Measurements from ENCODE around the gene BSPRY.
A peak's percentile ranks its signal among the peaks of the same experiment; 100 is the strongest.
"Not testable (repeated sequence)": the region's sequence is repeated elsewhere in the genome, so short reads cannot be mapped to it uniquely, and the experiment has no call there.

BSPRY gene

GRCh38 chr9:113341712-113342410, 7.5 kb upstream of the BSPRY start:
- DNase-seq, result no peak

- no peak for DNase-seq
These were observed 5.6 kb upstream of the BSPRY start for GRCh38 chr9:113343732-113344231.

DNA sequence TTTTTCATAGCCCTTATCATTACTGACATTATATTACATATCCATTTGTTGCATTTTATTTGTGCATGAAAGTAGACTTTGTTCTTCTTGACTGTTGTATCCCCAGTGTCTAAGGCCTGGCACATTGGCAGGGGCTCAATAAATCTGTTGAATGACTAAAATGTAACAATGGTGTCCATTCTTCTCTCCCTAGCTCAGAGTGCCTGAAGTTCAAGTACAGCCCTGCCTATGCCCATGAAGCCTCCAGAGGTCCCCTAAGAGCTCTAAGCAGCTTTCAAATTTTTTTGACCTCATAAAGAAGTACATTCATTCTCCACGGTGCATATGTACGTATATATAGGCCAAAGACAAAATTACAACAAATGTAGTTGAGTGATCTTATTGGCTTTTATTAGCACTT, 4.2 kb upstream of the BSPRY start:
- DNase-seq, result no peak

GRCh38 chr9:113345671-113346070, 3.7 kb upstream of the BSPRY start:
- DNase-seq, result no peak

- no peak for DNase-seq
These were observed 904 bp upstream of the BSPRY start for GRCh38 chr9:113348437-113348836.

DNA sequence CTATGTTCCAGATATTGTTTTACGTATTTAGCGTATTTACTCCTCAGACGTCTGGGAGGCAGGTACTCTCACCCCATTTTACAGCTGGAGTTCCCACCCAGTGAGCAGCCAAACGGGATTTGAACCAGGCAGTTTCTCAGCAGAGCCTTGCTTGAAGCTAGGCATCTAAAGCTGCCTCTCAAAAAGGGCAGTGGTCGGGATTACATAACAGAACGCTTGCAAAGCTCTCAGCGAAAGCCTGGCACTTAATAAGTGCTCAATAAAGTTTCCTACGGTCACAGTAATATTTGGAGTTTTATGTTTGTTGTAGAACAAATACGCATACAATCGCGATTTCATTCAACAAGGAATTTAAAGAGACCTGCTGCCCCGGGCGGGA, 286 bp upstream of the BSPRY start:
- DNase-seq, result no peak

- no peak for DNase-seq
These were observed 843 bp downstream of the BSPRY start for GRCh38 chr9:113350107-113350661.

GRCh38 chr9:113350937-113351336, 1.6 kb downstream of the BSPRY start:
- no peak for DNase-seq

DNA sequence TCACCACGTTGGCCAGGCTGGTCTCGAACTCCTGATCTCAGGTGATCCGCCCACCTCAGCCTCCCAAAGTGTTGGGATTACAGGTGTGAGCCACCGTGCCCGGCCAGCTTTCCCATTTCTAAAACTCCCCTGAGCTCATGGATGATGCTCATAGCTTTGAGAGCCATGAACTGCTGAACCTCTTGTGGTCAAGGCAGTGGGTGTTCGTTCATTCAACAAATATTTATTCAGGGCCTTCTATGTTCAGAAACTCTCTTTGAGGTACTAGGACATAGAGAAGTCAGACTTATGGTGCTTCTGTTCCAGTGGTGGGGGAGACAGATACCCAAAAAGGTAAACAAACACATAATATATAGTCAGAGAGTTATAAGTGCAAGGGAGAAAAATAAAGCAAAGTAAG, 2.7 kb downstream of the BSPRY start:
- no peak for DNase-seq

GRCh38 chr9:113352411-113352810, 3.1 kb downstream of the BSPRY start:
- DNase-seq, result peak; percentile 33

- DNase-seq, result no peak
These were observed 5.8 kb downstream of the BSPRY start for GRCh38 chr9:113355040-113355596.

GRCh38 chr9:113356686-113357292, 7.4 kb downstream of the BSPRY start:
- DNase-seq, result no peak

- DNase-seq, result no peak
These were observed 10.0 kb downstream of the BSPRY start for GRCh38 chr9:113359385-113359784.

DNA sequence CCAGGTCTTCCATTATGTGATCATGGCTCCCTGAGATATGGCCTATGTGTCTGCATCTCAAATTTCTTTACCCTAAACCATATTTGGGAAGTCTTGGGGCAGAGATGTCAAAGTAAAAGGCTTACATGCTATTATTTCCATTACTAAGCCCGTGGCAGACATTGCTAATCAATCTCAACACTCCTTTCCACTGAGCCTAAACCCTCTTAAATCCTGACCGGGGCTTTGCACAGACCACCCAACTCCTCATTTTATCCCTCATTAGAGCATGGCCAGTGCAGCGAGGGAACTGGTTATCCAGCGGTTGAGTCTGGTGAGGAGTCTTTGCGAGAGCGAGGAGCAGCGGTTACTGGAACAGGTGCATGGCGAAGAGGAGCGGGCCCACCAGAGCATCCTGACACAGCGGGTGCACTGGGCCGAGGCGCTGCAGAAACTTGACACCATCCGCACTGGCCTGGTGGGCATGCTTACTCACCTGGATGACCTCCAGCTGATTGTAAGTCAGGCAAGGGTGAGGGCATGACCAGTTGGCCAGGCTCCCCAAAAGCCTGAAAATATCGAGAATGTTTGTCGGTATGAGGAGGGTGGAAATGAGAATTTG, 11.0 kb downstream of the BSPRY start:
- DNase-seq, result no peak

- DNase-seq, result no peak
These were observed 12.1 kb downstream of the BSPRY start for GRCh38 chr9:113361304-113362018.

GRCh38 chr9:113363336-113363735, 14.0 kb downstream of the BSPRY start:
- no peak for DNase-seq

GRCh38 chr9:113364951-113365350, 15.6 kb downstream of the BSPRY start:
- no peak for DNase-seq

DNA sequence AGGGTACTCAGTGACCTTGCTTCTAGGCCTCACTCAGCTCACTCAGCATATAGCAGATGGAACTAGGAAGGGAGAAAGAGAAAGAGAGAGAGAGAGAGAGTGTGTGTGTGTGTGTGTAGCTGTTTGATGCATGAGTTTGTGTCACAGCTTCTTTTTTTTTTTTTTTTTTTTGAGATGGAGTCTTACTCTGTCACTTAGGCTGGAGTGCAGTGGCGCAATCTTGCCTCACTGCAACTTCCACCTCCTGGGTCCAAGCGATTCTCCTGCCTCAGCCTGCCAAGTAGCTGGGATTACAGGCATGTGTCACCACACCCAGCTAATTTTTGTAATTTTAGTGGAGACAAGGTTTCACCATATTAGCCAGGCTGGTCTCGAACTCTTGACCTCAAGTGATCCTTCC, 16.3 kb downstream of the BSPRY start:
- not testable (repeated sequence) for DNase-seq

DNA sequence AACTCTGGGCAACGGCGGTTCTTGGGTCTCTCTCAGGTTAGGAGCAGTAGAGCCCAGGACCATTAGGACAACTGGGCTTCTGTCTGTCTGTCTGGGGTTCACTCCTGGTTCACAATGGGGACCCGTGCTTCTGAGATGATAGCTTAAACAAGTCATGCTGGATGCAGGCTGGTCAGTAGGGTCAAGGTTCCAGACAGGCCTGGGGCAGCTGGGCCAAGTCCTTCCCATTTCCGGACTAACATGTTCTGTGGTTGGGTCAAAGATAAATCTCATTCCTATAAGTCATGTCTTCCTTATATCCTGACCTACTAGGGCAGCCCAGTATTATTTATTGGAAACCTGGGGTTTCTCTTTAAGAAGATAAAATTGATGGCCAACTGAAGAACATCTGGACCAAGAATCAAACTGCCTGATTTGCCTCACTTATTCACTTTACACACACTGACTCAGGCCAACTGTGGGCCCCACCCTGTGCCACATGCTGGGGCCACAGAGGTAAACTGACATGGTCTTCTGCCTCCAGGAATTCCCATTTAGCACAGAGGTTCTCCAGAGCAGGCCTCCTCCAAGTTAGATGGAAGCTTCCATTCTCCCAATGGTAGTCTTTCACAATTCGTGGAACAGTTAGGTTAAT, 19.1 kb downstream of the BSPRY start:
- no peak for DNase-seq

DNA sequence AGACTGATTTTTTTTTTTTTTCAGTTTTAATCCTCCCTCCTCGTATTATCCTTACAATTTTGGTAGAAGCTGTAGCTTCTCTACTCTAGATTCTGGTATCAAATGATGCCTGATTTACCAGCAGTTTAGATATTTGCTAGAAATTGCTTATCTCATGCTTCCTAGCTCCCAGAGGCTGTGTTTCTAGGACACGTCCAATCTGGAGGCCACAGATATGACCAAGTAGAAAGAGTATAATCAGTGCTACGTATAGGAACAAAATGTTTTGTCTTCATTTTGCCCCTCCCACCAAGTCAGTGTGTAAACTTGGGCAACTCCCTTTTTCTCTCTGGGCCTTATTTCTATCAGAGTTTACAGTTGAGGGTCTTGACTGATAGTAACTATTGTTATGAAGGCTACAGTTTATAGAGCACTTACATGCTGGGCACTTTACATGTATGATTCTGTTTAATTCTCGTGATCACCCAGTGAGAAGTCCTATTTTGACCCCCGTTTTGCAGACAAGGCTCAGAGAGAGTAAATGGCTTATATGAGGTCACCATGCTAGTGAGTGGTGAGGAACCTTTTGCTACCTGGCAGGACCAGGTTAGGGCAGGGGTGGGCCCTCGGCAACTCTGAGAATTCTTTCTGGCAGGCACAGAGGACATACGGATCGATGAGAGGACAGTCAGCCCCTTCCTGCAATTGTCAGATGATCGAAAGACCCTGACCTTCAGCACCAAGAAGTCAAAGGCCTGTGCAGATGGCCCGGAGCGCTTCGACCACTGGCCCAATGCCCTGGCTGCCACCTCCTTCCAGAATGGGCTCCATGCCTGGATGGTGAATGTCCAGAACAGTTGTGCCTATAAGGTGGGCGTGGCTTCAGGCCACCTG, 19.9 kb downstream of the BSPRY start:
- no peak for DNase-seq

DNA sequence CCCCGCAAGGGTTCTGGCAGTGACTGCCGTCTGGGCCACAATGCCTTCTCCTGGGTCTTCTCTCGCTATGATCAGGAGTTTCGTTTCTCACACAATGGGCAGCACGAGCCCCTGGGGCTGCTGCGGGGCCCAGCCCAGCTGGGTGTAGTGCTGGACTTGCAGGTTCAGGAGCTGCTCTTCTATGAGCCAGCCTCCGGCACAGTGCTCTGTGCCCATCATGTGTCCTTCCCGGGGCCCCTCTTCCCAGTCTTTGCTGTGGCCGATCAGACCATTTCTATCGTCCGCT, 20.5 kb downstream of the BSPRY start:
- DNase-seq, result no peak

Data from activated CD8-positive, alpha-beta memory T cell treated with anti-CD3 and anti-CD28 coated beads for 24 hours (primary cell).